ENCODE measurements around the gene PSMB2. TPM values are rescaled to one million over a fixed set of nuclear protein-coding genes. Genes with fewer than 3 reads are reported as not detected.

Gene PSMB2
- total RNA-seq, 1 experiment from 2014 or later: 86.0 TPM

DNA sequence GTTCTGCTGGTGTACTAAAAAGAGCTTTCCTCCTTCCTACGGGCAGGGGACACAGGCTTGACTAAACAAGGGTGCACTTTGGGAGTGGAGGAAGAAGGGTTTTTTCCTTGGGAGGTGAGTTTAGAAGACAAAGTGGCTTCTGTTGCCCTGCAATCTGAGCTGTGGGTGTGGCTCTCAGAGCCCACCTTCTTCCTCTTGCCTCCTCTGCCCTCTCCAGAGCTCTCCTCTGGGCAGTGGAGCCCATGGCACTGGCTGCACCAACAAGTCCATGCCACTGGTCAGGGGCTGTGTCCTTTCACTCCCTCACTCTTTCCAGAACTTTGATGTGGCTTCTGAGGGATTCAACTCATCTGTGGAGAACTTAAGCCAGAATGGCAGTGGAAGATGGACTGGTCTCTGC lies 25.6 kb upstream of the PSMB2 start:
- H3K4me1 Mint-ChIP-seq: peaks cover 6 to 7% of the 10 kb centered on the region in 2 experiments
- no peaks in the 10 kb centered on the region for H3K79me1 ChIP-seq (ENCODE audit: insufficient read depth, low read depth, low read length, poor library complexity, severe bottlenecking)
- TF ChIP-seq, protein P1, sequence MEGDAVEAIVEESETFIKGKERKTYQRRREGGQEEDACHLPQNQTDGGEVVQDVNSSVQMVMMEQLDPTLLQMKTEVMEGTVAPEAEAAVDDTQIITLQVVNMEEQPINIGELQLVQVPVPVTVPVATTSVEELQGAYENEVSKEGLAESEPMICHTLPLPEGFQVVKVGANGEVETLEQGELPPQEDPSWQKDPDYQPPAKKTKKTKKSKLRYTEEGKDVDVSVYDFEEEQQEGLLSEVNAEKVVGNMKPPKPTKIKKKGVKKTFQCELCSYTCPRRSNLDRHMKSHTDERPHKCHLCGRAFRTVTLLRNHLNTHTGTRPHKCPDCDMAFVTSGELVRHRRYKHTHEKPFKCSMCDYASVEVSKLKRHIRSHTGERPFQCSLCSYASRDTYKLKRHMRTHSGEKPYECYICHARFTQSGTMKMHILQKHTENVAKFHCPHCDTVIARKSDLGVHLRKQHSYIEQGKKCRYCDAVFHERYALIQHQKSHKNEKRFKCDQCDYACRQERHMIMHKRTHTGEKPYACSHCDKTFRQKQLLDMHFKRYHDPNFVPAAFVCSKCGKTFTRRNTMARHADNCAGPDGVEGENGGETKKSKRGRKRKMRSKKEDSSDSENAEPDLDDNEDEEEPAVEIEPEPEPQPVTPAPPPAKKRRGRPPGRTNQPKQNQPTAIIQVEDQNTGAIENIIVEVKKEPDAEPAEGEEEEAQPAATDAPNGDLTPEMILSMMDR (conservative IDR thresholded peaks at IDR 0.05): no peak
- H2BK12ac ChIP-seq (ENCODE audit: insufficient read length, low read depth, low read length): no peak overlapping the region
- no peak overlapping the region for H3K9ac ChIP-seq (ENCODE audit: extremely low read depth, insufficient read length, low read length)
- no peak overlapping the region for H3K56ac ChIP-seq (ENCODE audit: insufficient read length, low read depth, low read length)
- no peaks in the 10 kb centered on the region for H3K9me3 Mint-ChIP-seq
- no peak overlapping the region for H3K27ac ChIP-seq (ENCODE audit: insufficient read length, low read depth, low read length)
- WGBS (ENCODE audit: extremely low coverage, insufficient read length, low lambda C conversion rate): no CpG with 5 or more reads among the region's 1 CpG
- H3K27me3 ChIP-seq (ENCODE audit: insufficient read depth, low read length): no peaks in the 10 kb centered on the region
- no peak for DNase-seq
- no peak overlapping the region for H2BK20ac ChIP-seq (ENCODE audit: low read depth, low read length, poor library complexity, severe bottlenecking)
- H3K4ac ChIP-seq (ENCODE audit: low read depth, low read length): no peak overlapping the region
- H2BK120ac ChIP-seq (ENCODE audit: low read depth, low read length, poor library complexity, severe bottlenecking): no peak overlapping the region
- no peak overlapping the region for H4K5ac ChIP-seq (ENCODE audit: insufficient read length, low read depth, low read length)
- no peak overlapping the region for H2AK5ac ChIP-seq (ENCODE audit: insufficient read length, low read length)
- no peak overlapping the region for H3K23ac ChIP-seq (ENCODE audit: insufficient read length, low read depth, low read length)
- H4K91ac ChIP-seq (ENCODE audit: insufficient read length, low read depth, low read length): no peak overlapping the region
- H3K18ac ChIP-seq (ENCODE audit: insufficient read length, low read depth, low read length): no peak overlapping the region
- no peak overlapping the region for H2AFZ ChIP-seq (ENCODE audit: low read length)
- no peaks in the 10 kb centered on the region for H3K9me3 ChIP-seq (ENCODE audit: control insufficient read depth, low read depth, low read length)
- no peaks in the 10 kb centered on the region for H4K20me1 ChIP-seq (ENCODE audit: control insufficient read depth, insufficient read depth, insufficient read length)
- H3K4me1 ChIP-seq (ENCODE audit: insufficient read depth, low read length): no peaks in the 10 kb centered on the region
- H3K79me2 ChIP-seq (ENCODE audit: insufficient read depth, low read length): no peaks in the 10 kb centered on the region
- H3K36me3 Mint-ChIP-seq (ENCODE audit: insufficient read depth in 1 of 3, low read depth in 3 of 3): no peaks in the 10 kb centered on the region
- H3K14ac ChIP-seq (ENCODE audit: insufficient read depth, low read length): no peak overlapping the region
- H3K27ac Mint-ChIP-seq: no peak overlapping the region
- no peak overlapping the region for H3T11ph ChIP-seq (ENCODE audit: low read length)
- no peak overlapping the region for H3K4me2 ChIP-seq (ENCODE audit: insufficient read depth, insufficient read length, low read length)
- H3K23me2 ChIP-seq (ENCODE audit: insufficient read length, low read depth, low read length, poor library complexity, severe bottlenecking): no peaks in the 10 kb centered on the region
- H3K27me3 Mint-ChIP-seq (ENCODE audit: low read depth): peaks cover 10% of the 10 kb centered on the region
- no peak overlapping the region for H4K8ac ChIP-seq (replicated peaks; ENCODE audit: insufficient read length, low read depth, low read length)
- H2BK5ac ChIP-seq (ENCODE audit: insufficient read length, low read length): no peak overlapping the region
- no peak overlapping the region for H2BK15ac ChIP-seq (ENCODE audit: low read depth, low read length)
- no peak overlapping the region for H3K4me3 Mint-ChIP-seq

All from H9 (cell line).